GM12892 (cell line): Measurements from ENCODE around the gene DMBX1.

Experiments used
- DNase-seq: peaks from one replicate; pipeline ENCODE4 v3.0.0; 2011; ENCODE audit not compliant: insufficient read length
- FAIRE-seq: peaks from 2 replicates; lab custom pipeline; 2011; peaks lifted over from hg19 to GRCh38; lab: Jason Lieb, UNC
- POLR2A ChIP-seq: IDR thresholded peaks from 2 replicates; pipeline ENCODE4 v1.6.1; 2011; ENCODE audit warnings: low read depth, low read length, control low read depth
- POLR2AphosphoS5 ChIP-seq: IDR thresholded peaks from 2 replicates; pipeline ENCODE4 v1.6.1; 2011; ENCODE audit warnings: low read depth, low read length, control low read depth
- TAF1 ChIP-seq: IDR thresholded peaks from 2 replicates; pipeline ENCODE4 v1.6.1; 2011; ENCODE audit warnings: low read depth, mild to moderate bottlenecking, control low read depth, low read length, borderline replicate concordance

The DMBX1 gene

DNA sequence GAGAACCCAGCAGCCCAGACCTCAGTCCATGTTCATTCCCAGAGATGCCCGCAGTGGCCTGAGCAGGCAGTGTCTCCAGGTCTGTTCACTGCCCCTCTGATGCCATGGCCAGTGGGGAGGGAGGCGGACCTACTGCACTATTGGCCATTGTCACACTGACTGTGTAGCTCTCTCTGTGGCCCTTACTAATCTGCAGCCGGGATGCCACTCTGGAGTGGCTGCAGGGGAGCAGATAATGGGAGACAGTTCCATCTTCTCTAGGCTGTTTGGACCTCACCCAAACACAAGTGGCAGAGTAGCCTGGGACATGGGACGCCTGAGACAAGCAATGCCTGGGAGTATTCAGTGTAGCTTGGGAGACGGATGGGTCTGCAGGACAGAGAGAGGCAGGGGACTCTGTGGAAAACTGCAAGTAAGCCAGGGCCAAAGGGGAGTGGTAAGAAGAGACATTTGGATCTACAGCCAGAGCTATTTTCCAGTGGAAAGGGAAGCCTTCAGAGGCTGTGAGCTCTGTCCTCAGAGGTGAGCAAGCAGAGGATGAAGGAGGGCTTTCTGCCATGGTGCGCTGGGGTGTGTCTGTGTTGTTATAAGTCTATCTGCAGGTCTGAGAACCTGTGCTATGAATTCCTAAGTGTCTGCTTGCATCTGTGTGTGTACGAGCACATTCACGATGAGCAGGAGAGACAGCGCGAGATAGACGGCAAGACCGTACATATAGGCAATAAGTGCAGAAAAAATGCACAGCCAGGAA, 26.7 kb downstream of the DMBX1 start:
- FAIRE-seq = no peak
- no peak for DNase-seq
- TF ChIP-seq POLR2A (no peak), POLR2AphosphoS5 (no peak), TAF1 (no peak)

GRCh38 chr1:46517010-46517600, 27.5 kb downstream of the DMBX1 start:
- FAIRE-seq (no peak), DNase-seq (no peak)
- TF ChIP-seq POLR2AphosphoS5 (no peak), POLR2A (no peak)

DNA sequence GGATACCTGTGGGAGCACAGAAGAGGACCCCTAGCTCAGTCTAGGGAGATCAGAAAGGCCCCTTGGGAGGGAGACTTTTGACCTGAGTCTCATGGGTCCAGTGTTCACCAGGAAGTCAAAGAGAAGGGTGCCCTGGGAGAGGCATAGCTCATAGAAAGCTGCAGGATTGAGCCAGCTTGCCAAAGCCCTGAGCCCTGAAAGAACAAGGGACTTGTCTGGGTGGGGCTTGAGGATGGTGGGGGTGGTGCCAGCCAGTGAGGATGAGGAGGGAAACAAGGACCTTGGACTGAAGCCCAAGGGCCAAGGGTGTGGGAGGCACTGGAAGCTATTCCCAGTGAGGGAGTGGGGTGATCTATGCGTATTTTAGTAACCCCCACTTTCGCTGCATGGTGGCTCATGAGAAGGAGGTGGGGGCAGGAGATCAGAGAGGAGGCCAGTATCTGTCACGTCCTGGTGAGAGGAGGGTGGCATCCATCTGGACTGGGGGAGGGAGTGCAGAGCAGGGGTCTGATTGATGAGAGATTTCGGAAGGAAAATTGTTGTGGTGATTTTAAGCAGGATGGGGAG, 28.4 kb downstream of the DMBX1 start:
- TF ChIP-seq POLR2AphosphoS5 = no peak
- no peak for DNase-seq
- FAIRE-seq = no peak

DNA sequence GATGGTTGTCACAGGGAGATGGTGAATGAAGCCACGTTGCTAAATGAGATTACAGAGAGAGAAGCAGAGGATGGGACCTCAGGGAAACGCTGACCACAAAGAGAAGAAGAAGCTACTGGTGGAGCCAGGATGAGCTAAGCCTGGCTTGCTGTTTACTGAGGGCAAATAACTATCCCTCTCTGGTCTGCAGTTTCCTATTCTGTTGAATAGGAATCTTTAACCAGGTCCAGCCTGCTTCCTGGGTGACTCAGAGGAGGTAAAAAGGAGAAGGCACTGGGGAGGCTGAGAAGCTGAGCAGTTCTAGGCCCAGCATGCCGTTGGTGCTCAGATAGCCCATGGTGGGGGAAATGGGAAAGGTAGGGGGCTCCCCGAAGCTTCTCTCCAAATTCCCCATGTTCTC, 29.6 kb downstream of the DMBX1 start:
- TF ChIP-seq TAF1 (no peak), POLR2AphosphoS5 (no peak), POLR2A (no peak)
- DNase-seq (no peak), FAIRE-seq (no peak)

DNA sequence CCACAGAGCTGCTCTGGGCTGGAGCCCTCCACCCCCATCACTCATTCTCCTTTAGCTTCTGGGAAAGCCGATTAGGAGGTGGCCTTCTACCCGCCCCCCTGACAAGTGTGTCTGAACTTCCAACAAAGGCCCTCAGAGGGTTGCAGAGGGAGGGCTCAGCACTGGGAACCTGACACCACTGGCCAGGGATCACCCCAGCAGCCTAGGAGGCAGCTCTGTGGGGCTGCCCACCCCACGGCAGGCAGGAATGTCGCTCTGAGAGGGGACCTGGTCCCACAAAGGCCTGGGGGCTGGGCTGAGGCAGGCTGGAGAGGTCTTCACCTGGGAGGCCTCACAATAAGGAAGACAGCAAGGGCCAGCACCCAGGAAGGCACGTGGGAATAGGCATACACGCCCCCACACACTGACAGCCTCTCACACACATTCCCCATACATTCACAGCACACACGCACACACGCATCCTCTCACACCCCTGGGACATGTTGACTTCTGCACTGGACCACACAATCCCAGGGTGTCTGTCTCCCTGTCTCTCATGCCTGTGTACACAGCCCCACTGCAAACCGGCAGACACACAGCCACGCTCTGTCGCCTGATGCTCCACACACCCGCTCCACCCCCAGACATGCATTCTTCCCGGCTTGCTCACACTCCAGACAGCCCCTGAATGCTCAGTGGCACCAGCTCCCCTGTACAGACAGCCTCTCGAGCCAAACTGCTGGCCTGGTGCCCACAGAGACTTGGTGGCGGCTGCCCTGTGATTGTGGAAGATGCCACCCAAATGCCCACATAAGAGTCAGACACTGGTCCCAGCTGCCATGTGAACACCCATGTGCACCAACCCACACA, 30.7 kb downstream of the DMBX1 start:
- TF ChIP-seq POLR2AphosphoS5 (no peak), POLR2A (no peak)
- FAIRE-seq (no peak), DNase-seq (no peak)

- DNase-seq = no peak
- TF ChIP-seq TAF1 (no peak), POLR2AphosphoS5 (no peak), POLR2A (no peak)
- no peak for FAIRE-seq
Measured at GRCh38 chr1:46521414-46521813, 31.8 kb downstream of the DMBX1 start.

DNA sequence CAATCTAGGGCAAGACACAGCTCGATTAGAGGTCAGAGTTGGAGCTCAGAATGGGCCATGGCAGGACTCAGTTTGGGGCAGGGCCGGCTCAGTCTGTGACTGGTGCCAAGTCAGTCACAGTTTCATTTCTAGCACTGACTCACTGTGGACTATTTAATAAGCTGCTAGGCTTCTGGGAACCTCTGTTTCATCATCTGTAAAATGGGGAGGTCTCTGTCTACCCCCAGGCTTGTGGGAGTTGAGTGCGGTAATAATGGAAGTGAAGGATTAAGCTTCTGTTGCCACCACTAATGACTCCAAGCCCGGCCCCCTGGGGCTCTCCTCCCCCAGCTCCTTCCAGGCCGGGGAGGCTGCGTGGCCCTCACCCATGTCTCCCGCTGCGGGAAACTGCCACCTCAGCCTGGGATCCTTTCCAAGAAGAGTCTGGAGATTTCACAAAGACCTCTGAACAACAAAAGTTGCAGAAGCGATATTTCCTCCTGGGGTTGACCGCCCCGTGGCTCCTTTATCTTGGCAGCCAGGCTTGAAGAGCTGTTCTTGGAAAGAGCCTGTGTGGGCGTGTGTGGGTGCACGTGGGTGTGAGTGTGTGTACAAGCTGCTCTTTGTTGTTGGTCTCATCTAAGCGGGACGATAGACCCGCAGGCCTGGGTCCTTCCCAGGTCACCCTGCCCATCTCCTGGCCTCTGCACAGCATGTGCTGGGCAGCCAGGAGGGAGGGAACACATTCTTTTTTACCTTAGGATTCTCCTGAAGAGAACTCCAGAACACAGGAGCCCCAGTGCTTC, 32.7 kb downstream of the DMBX1 start:
- DNase-seq (no peak), FAIRE-seq (peak; percentile 67)
- TF ChIP-seq POLR2A = no peak
- TF ChIP-seq TAF1 = no peak
- no peak for TF ChIP-seq POLR2AphosphoS5

GRCh38 chr1:46522969-46523320, 33.3 kb downstream of the DMBX1 start:
- TF ChIP-seq TAF1 = no peak
- no peak for TF ChIP-seq POLR2AphosphoS5
- TF ChIP-seq POLR2A = no peak
- FAIRE-seq (no peak), DNase-seq (no peak)

DNA sequence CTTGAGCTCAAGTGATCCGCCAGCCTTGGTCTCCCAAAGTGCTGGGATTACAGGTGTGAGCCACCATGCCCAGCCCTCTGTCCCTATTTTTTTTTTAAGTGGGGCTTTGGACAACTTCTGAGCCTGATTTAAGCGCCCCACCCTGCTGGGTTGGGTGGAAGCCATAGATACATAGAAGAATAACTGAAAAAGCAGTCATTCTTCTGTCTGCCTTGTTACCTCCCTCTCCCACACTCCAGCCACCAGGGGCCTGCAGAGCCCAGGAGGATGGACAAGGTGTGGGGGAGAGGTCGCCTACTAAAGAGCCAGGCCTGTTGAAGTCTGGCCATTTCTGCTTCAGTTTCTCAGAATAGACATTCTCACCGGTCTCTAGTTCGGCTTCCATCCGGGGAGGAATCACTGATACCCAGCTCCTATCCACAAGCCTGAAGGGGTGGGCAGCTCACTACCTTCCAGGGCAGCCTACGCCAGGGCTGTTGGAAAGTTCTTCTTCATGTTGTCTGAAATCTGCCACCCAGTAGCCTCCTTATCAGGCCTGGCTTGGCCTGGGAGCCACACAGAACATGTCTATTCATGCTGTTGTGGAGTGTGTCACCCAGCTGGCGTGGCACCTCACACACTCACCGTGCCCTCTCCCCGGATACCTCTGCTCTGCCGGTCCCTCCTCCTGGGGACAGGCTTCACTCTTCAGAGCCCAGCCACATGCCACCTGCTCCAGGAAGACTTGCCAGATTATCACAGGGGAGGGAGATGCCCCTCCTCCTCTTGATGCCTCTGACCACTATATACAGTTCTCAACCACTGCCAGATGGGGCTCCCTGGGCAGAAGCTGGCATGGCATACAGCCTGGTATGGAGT, 34.1 kb downstream of the DMBX1 start:
- DNase-seq (no peak), FAIRE-seq (no peak)
- no peak for TF ChIP-seq POLR2A
- TF ChIP-seq POLR2AphosphoS5 = no peak
- TF ChIP-seq TAF1 = no peak

DNA sequence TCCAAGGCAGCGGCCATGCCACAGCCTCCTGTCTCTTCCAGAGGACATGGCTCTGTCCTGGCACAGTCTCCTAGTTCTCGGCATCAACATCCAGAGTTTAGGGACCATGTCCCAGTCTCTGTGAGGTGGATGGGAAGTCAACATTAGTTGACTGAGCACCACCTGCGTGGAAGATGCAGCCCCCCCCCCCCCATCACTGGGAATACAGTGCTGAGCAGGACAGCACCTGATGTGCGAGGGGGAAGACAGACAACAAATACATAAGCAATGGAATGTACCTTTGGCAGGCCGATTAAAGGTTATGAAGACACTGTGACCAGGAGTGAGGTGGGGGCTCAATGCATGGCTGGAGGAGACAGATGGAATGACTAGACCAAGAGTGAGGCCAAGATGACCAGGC, 35.2 kb downstream of the DMBX1 start:
- TF ChIP-seq POLR2AphosphoS5 = no peak
- no peak for TF ChIP-seq TAF1
- TF ChIP-seq POLR2A = no peak
- no peak for FAIRE-seq
- DNase-seq = no peak
